Measurements from ENCODE around the gene PRKG2. TPM values are rescaled to one million over a fixed set of nuclear protein-coding genes. Genes with fewer than 3 reads are reported as not detected.

The PRKG2 gene
- polyA plus RNA-seq, 1 of the 3 experiments (the other 2 are of a cell fraction): not detected

DNA sequence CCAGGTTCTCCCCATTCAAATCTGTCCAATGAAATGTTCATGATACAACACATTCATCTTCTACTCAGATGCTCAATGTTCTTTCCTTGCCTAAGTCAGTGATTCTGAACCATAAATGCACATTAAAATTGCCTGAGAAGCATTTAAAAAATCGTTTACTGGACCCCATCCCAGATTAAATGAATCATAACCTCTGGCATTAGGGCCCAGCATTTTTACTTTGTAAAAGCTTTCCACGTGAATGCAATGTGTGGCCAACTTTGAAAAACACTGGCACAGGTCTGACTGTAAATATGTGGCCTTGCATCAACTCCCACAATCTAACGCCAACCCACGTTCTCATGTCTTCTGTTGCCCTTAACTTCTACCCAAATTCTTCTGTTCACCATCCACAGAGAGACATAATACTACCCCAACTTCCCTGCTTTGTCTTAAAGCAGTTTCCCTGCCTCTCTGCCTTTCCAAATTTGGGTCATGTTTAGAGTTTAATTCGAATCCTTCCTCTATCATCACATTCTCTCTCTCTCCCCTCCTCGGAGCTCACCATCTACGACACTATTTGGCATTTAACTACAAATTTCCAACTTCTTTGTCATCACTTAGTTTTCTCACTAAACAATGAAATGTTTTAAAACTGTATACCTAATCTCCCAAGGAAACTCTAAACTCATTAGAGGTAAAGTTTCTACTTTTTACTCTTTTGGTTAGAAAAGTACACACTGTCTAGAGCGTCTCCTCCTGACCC, 78.7 kb downstream of the PRKG2 start:
- POLR2A ChIA-PET: no interaction called here
- Histone ChIP-seq H3K9me3 (no peaks in the 10 kb centered on the region), H3K4me2 (no peak overlapping the region), H3F3A (replicated peaks; ENCODE audit: insufficient read depth) (no peaks in the 10 kb centered on the region), H3K79me2 (ENCODE audit: insufficient read depth) (no peaks in the 10 kb centered on the region), H3K9me2 (no peaks in the 10 kb centered on the region; the same call in 1 of the 2 replicates), H3K4me3 (ENCODE audit: low read depth in 2 of 2, low read length in 1 of 2) (no peak overlapping the region), H3K9ac (no peak overlapping the region), H3K36me3 (replicated peaks in 1 of 2; ENCODE audit: control insufficient read depth in 1 of 2, insufficient read depth in 2 of 2, low read length in 1 of 2) (no peaks in the 10 kb centered on the region), H4K20me1 (ENCODE audit: insufficient read depth) (no peaks in the 10 kb centered on the region), H2AFZ (ENCODE audit: low read depth) (no peak overlapping the region), H3K27me3 (ENCODE audit: insufficient read depth) (peaks cover 5% of the 10 kb centered on the region), H3K27ac (ENCODE audit: low read depth in 2 of 2, low read length in 1 of 2) (no peak overlapping the region), H3K4me1 (ENCODE audit: control insufficient read depth in 1 of 2, insufficient read depth in 2 of 2, low read depth in 1 of 2, low read length in 1 of 2) (no peaks in the 10 kb centered on the region)
- no peak for DNase-seq
- CTCF ChIA-PET: no interaction called here
- 10% methylated on average over 8 of the region's 8 CpGs for WGBS (ENCODE audit: low lambda C conversion rate)
- TF ChIP-seq TEAD4 (IDR thresholded peaks at IDR 0.05; ENCODE audit: borderline replicate concordance, insufficient read depth) (no peak), JUND (IDR thresholded peaks at IDR 0.05) (no peak), EP300 (IDR thresholded peaks at IDR 0.05; ENCODE audit: borderline replicate concordance in 1 of 2, low read depth in 1 of 2, low read length in 1 of 2) (no peak), USF2 (IDR thresholded peaks at IDR 0.05; ENCODE audit: borderline replicate concordance, low read depth, low read length) (no peak), TAF1 (IDR thresholded peaks at IDR 0.05; ENCODE audit: borderline replicate concordance, low read depth, low read length) (no peak), RCOR1 (IDR thresholded peaks at IDR 0.05; ENCODE audit: low read length) (no peak), NFIC (IDR thresholded peaks at IDR 0.05; ENCODE audit: borderline replicate concordance) (no peak), MEF2A (IDR thresholded peaks at IDR 0.05; ENCODE audit: borderline replicate concordance, low read depth) (no peak), EZH2phosphoT487 (IDR thresholded peaks at IDR 0.05; ENCODE audit: borderline replicate concordance, low read depth) (no peak), MXI1 (IDR thresholded peaks at IDR 0.05; ENCODE audit: low read depth, low read length) (no peak), POLR2AphosphoS5 (IDR thresholded peaks at IDR 0.05; ENCODE audit: low read depth, low read length) (no peak)

- Histone ChIP-seq H3K27me3 (ENCODE audit: insufficient read depth) (peaks cover 5% of the 10 kb centered on the region), H3K79me2 (ENCODE audit: insufficient read depth) (no peaks in the 10 kb centered on the region), H3K4me1 (ENCODE audit: control insufficient read depth in 1 of 2, insufficient read depth in 2 of 2, low read depth in 1 of 2, low read length in 1 of 2) (no peaks in the 10 kb centered on the region), H3K4me3 (ENCODE audit: low read depth in 2 of 2, low read length in 1 of 2) (no peak overlapping the region), H3K27ac (ENCODE audit: low read depth in 2 of 2, low read length in 1 of 2) (no peak overlapping the region), H3F3A (replicated peaks; ENCODE audit: insufficient read depth) (no peaks in the 10 kb centered on the region), H3K9me2 (no peaks in the 10 kb centered on the region; the same call in 1 of the 2 replicates), H3K4me2 (no peak overlapping the region), H2AFZ (ENCODE audit: low read depth) (no peak overlapping the region), H3K9me3 (no peaks in the 10 kb centered on the region), H4K20me1 (ENCODE audit: insufficient read depth) (no peaks in the 10 kb centered on the region), H3K9ac (no peak overlapping the region), H3K36me3 (replicated peaks in 1 of 2; ENCODE audit: control insufficient read depth in 1 of 2, insufficient read depth in 2 of 2, low read length in 1 of 2) (no peaks in the 10 kb centered on the region)
- POLR2A ChIA-PET: no interaction called here
- 0% methylated on average over 2 of the region's 2 CpGs for WGBS (ENCODE audit: low lambda C conversion rate)
- no peak for DNase-seq
- CTCF ChIA-PET: no interaction called here
- TF ChIP-seq FOSL2 (IDR thresholded peaks at IDR 0.05; ENCODE audit: borderline replicate concordance, low read depth) (no peak), MXI1 (IDR thresholded peaks at IDR 0.05; ENCODE audit: low read depth, low read length) (no peak), RFX5 (IDR thresholded peaks at IDR 0.05; ENCODE audit: low read length) (no peak), ELF1 (IDR thresholded peaks at IDR 0.05) (no peak), SIN3A (IDR thresholded peaks at IDR 0.05; ENCODE audit: borderline replicate concordance, low read depth, low read length) (no peak), TEAD4 (IDR thresholded peaks at IDR 0.05; ENCODE audit: borderline replicate concordance, insufficient read depth) (no peak), EP300 (IDR thresholded peaks at IDR 0.05; ENCODE audit: borderline replicate concordance in 1 of 2, low read depth in 1 of 2, low read length in 1 of 2) (no peak), TCF12 (IDR thresholded peaks at IDR 0.05) (no peak), USF1 (IDR thresholded peaks at IDR 0.05; ENCODE audit: borderline replicate concordance, low read depth) (no peak), RXRA (IDR thresholded peaks at IDR 0.05; ENCODE audit: borderline replicate concordance, low read depth) (no peak), FOXJ3 (CRISPR knock-in tag; IDR thresholded peaks at IDR 0.05) (no peak), YY1 (IDR thresholded peaks at IDR 0.05; ENCODE audit: low read depth) (no peak), GABPA (IDR thresholded peaks at IDR 0.05; ENCODE audit: low read depth) (no peak), MAX (IDR thresholded peaks at IDR 0.05; ENCODE audit: low read depth) (no peak)
- TF ChIP-seq, protein P1, sequence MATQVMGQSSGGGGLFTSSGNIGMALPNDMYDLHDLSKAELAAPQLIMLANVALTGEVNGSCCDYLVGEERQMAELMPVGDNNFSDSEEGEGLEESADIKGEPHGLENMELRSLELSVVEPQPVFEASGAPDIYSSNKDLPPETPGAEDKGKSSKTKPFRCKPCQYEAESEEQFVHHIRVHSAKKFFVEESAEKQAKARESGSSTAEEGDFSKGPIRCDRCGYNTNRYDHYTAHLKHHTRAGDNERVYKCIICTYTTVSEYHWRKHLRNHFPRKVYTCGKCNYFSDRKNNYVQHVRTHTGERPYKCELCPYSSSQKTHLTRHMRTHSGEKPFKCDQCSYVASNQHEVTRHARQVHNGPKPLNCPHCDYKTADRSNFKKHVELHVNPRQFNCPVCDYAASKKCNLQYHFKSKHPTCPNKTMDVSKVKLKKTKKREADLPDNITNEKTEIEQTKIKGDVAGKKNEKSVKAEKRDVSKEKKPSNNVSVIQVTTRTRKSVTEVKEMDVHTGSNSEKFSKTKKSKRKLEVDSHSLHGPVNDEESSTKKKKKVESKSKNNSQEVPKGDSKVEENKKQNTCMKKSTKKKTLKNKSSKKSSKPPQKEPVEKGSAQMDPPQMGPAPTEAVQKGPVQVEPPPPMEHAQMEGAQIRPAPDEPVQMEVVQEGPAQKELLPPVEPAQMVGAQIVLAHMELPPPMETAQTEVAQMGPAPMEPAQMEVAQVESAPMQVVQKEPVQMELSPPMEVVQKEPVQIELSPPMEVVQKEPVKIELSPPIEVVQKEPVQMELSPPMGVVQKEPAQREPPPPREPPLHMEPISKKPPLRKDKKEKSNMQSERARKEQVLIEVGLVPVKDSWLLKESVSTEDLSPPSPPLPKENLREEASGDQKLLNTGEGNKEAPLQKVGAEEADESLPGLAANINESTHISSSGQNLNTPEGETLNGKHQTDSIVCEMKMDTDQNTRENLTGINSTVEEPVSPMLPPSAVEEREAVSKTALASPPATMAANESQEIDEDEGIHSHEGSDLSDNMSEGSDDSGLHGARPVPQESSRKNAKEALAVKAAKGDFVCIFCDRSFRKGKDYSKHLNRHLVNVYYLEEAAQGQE (IDR thresholded peaks at IDR 0.05; ENCODE audit: low read depth, low read length): no peak
These were observed 79.5 kb downstream of the PRKG2 start for GRCh38 chr4:81135501-81135900.
